RWPE2 (cell line): ENCODE data around the gene LRRC56.
A peak's percentile ranks its signal among the peaks of the same experiment; 100 is the strongest.

Experiments
- ATAC-seq: fragments of 200-7000 bp; cut with Tn5 transposase; 3 replicates; pipeline ENCODE4 v1.9.1; 2021; ENCODE audit warnings: low read depth
- DNase-seq: peaks from one replicate; pipeline ENCODE4 v3.0.0-alpha.2; 2020; ENCODE audit warnings: low spot score
- H3K27ac ChIP-seq: fragments of 450-650 bp; 2 replicates; pipeline ENCODE4 v1.5.1; 2017; ENCODE audit warnings: mild to moderate bottlenecking; ENCODE audit not compliant: poor library complexity, severe bottlenecking
- H3K27me3 ChIP-seq: fragments of 250-450 bp; sonication (Bioruptor Pico); 2 replicates; pipeline ENCODE4 v1.5.1; 2021; ENCODE audit warnings: mild to moderate bottlenecking, moderate library complexity; ENCODE audit not compliant: insufficient read depth, poor library complexity, severe bottlenecking
- H3K36me3 ChIP-seq: fragments of 250-450 bp; sonication (Bioruptor Pico); 2 replicates; pipeline ENCODE4 v1.5.1; 2020; ENCODE audit warnings: low read depth, mild to moderate bottlenecking, moderate library complexity
- H3K4me1 ChIP-seq: fragments of 250-450 bp; sonication (Bioruptor Pico); 2 replicates; pipeline ENCODE4 v1.5.1; 2021; ENCODE audit warnings: mild to moderate bottlenecking, moderate library complexity; ENCODE audit not compliant: insufficient read depth, poor library complexity, severe bottlenecking
- H3K4me3 ChIP-seq: fragments of 250-450 bp; sonication (Bioruptor Pico); 2 replicates; pipeline ENCODE4 v1.5.1; 2021; ENCODE audit warnings: mild to moderate bottlenecking, moderate library complexity; ENCODE audit not compliant: severe bottlenecking
- H3K9me3 ChIP-seq: fragments of 250-450 bp; sonication (Bioruptor Pico); 2 replicates; pipeline ENCODE4 v1.5.1; 2021; ENCODE audit warnings: mild to moderate bottlenecking, moderate library complexity; ENCODE audit not compliant: severe bottlenecking
- CTCF ChIP-seq: fragments of 450-650 bp; IDR thresholded peaks from one replicate; pipeline ENCODE4 v1.5.1; 2017; ENCODE audit warnings: mild to moderate bottlenecking, moderate library complexity; ENCODE audit not compliant: poor library complexity, severe bottlenecking

Gene LRRC56

GRCh38 chr11:557328-558132 is 20.2 kb downstream of the LRRC56 start:
- Histone ChIP-seq H3K4me1 (no peaks in the 10 kb centered on the region), H3K27ac (no peak overlapping the region), H3K9me3 (no peaks in the 10 kb centered on the region), H3K36me3 (no peaks in the 10 kb centered on the region), H3K27me3 (peaks cover 7% of the 10 kb centered on the region), H3K4me3 (no peak overlapping the region)
- TF ChIP-seq CTCF, result no peak
- no peak for ATAC-seq
- no peak for DNase-seq

- H3K9me3 ChIP-seq, result no peaks in the 10 kb centered on the region
- H3K4me1 ChIP-seq, result no peaks in the 10 kb centered on the region
- ATAC-seq (no peak), DNase-seq (no peak)
- no peak overlapping the region for H3K4me3 ChIP-seq
- H3K27ac ChIP-seq, result no peak overlapping the region
- peaks cover 7% of the 10 kb centered on the region for H3K27me3 ChIP-seq
- no peak for TF ChIP-seq CTCF
- peaks cover 6% of the 10 kb centered on the region; the same call in 1 of the 2 replicates for H3K36me3 ChIP-seq
Observed at GRCh38 chr11:558503-558902, 21.2 kb downstream of the LRRC56 start.

DNA sequence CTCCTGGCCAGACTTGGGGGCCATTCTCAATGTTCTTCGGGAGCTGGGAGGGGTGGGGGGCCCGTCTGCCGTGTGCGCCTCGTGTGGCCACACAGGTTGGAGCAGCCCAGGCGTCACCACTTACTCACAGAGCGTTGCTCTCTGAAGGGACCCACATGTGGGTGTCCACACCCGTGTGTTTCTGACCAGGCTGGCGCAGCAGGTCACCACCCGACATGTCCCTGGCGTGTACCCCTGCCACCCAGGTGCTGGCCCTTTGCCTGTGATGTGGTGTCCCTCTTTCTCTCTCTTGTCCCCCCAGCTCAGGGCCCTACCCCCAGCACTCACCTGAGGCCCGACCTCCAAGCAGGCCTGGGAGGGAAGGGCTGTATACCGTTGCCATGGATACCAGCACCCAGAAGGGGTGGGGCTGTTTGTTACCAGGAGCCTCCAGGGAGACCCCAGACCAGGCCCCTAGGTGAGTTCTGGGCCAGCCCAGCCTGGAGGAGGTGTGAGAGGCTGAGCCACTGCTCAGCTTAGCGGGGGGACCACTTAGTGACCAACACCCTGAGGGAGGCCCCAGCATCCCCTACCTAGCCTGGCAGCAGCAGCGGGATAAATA is 21.8 kb downstream of the LRRC56 start:
- no peak for TF ChIP-seq CTCF
- no peak for ATAC-seq
- Histone ChIP-seq H3K27me3 (peaks cover 7% of the 10 kb centered on the region), H3K4me1 (no peaks in the 10 kb centered on the region), H3K27ac (no peak overlapping the region), H3K4me3 (no peak overlapping the region), H3K36me3 (peaks cover 12% of the 10 kb centered on the region), H3K9me3 (no peaks in the 10 kb centered on the region)
- no peak for DNase-seq

DNA sequence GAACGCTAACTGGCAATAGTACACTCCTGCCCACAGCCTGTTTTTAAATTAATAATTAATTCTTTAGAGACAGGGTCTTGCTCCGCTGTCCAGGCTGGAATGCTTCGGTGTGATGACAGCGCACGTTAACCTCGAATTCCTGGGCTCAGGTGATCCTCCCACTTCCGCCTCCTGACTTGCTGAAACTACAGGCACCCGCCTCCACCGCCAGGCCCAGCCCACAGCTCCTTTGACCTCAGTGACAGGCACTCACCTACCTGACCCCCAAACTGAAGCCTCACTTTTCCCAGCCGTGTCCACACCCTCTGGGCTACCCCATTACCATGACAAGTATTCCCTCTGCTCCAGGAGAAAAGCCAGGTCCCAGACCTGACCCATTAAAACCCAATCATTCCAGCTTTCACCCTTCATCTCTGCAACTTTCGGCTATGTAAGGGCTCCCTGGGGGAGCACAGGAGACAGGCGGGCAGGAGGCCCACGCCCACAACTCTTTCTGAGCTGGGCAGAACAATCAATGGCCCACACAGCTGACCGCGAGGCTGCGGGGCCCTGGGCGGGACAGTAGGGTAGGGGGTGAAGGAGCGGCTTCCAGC is 22.5 kb downstream of the LRRC56 start:
- Histone ChIP-seq H3K27me3 (peaks cover 7% of the 10 kb centered on the region), H3K27ac (peak overlapping the region; percentile 81), H3K9me3 (no peaks in the 10 kb centered on the region), H3K4me1 (no peaks in the 10 kb centered on the region), H3K4me3 (peak overlapping the region; percentile 93), H3K36me3 (peaks cover 15% of the 10 kb centered on the region)
- no peak for ATAC-seq
- DNase-seq, result no peak
- no peak for TF ChIP-seq CTCF
